ENCODE results near the gene MYOZ1. TPM values are rescaled to one million over a fixed set of nuclear protein-coding genes. Genes with fewer than 3 reads are reported as not detected.

The MYOZ1 gene
- total and polyA plus RNA-seq, 10 donors: 0.26 to 2.1 (median 0.60) TPM; not detected in 2

DNA sequence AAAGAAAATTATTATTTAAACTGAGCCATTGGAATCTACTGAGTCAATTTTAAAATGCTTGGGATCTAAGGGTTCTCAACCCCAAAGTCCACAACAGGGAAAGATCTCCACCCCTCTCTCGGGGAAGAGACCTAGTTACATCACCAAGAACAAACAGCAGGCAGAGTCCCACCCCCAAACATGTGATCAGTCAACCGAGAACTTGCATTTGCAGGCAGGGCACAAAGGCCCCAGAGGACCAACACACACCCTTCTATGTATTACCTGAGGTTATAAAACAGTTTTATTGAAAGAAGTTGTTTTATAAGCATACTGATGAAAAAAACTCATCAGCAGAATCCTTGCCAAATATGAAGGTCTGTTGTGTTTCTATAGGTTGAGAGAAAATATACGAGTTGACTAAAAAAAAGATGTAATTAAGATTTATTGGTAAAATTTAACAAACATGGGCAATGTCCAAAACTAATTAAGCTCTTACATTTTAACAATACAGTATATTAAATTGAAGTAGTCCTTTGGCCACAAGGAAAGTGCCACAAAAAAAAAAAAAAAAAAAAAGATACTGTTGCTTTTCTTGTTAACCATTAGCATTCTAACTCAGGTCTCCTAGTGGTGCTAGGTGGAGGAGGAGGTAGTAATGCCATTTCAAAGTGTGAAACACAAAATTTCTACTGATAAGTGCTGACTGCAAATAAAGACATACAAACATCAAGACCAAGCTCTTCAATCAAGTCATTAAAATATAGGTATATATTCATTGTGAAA lies 49.2 kb downstream of the MYOZ1 start:
- DNase-seq: no peak
- intact Hi-C loops (cut with DNase I; ENCODE audit: low total_unique reads): no loop called here
- Histone ChIP-seq H3K4me3 (no peak overlapping the region), H3K4me1 (peaks cover 10 to 31% (median 17%) of the 10 kb centered on the region in 6 donors), H3K27me3 (replicated peaks in 1 of 7) (no peaks in the 10 kb centered on the region), H3K9me3 (no peaks in the 10 kb centered on the region), H3K27ac (peak overlapping the region in 5 of 8 donors; percentile 33 to 52 (median 47)), H3K36me3 (no peaks in the 10 kb centered on the region)
- TF ChIP-seq POLR2AphosphoS5 (IDR thresholded peaks at IDR 0.05): no peak
- WGBS, 5 donors: 34 to 39% (median 35%) methylated on average over 3 of the region's 3 CpGs

DNA sequence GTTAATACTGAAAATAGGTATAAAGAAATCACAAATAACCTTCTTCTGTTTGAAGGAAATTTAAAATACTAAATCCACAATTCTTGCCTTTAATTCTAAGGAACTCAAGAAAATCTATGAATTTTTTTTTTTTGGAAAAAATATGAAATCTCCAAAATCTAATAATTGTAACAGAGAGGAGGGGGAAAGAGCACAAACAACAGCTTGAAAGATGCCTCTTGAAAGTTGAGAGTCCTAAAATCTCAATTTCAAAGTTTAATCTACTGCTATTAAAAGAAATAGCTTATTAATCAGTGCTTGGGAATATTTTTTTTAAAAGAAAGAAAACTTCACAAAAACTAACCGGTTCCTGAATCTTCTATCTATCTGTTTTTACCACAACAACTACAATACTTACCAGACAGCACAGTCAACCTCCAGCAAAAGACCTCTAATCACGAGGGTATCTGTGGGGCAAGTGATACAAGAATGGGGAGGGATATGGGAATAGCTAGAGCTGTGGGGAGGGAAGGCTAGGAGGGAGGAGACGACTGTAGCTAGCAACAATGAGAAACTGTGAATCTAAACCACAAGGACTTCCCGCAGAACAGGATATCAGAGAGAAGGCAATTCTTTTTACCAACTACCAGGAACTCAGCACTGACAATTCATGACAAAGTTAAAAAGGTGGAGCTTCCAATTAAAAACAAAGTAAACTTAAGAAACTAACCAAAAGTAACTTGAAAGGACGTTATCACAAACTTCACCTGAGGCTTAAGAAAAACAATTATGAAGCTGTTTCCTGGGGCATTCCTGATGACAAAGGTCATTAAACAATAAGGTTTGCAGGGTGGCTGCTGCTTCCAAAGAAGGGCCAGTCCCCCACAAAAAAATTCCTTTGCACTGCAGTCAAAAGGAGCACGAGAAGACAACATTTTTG lies 50.1 kb downstream of the MYOZ1 start, which contains the start of gene USP54:
Gene USP54 (minus strand): TSS at position 462 of the 919 bp plus-strand sequence. CDS start 15,684 bp downstream, outside the sequence.
- TF ChIP-seq POLR2AphosphoS5 (IDR thresholded peaks at IDR 0.05) (no peak), POLR2A (IDR thresholded peaks at IDR 0.05) (no peak)
- TF ChIP-seq, protein P1, sequence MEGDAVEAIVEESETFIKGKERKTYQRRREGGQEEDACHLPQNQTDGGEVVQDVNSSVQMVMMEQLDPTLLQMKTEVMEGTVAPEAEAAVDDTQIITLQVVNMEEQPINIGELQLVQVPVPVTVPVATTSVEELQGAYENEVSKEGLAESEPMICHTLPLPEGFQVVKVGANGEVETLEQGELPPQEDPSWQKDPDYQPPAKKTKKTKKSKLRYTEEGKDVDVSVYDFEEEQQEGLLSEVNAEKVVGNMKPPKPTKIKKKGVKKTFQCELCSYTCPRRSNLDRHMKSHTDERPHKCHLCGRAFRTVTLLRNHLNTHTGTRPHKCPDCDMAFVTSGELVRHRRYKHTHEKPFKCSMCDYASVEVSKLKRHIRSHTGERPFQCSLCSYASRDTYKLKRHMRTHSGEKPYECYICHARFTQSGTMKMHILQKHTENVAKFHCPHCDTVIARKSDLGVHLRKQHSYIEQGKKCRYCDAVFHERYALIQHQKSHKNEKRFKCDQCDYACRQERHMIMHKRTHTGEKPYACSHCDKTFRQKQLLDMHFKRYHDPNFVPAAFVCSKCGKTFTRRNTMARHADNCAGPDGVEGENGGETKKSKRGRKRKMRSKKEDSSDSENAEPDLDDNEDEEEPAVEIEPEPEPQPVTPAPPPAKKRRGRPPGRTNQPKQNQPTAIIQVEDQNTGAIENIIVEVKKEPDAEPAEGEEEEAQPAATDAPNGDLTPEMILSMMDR (IDR thresholded peaks at IDR 0.05 in 8 of 11, conservative IDR thresholded peaks at IDR 0.05 in 3 of 11): no peak
- peak within 1 kb of the TSS in 6 of 8 donors; percentile 30 to 52 (median 42) for H3K27ac ChIP-seq
- no peak within 1 kb of the TSS for H3K4me3 ChIP-seq
- peaks cover 10 to 41% (median 25%) of the 10 kb centered on the region in 6 donors for H3K4me1 ChIP-seq
- intact Hi-C loops (cut with DNase I; ENCODE audit: low total_unique reads): no loop called here
- no peak for DNase-seq
- H3K36me3 ChIP-seq: no peaks in the 10 kb centered on the region
- no peaks in the 10 kb centered on the region for H3K9me3 ChIP-seq
- whole genome bisulfite sequencing, 5 donors: 9 to 12% (median 10%) methylated on average over 6 of the region's 6 CpGs
- no peaks in the 10 kb centered on the region for H3K27me3 ChIP-seq (replicated peaks in 1 of 7)

DNA sequence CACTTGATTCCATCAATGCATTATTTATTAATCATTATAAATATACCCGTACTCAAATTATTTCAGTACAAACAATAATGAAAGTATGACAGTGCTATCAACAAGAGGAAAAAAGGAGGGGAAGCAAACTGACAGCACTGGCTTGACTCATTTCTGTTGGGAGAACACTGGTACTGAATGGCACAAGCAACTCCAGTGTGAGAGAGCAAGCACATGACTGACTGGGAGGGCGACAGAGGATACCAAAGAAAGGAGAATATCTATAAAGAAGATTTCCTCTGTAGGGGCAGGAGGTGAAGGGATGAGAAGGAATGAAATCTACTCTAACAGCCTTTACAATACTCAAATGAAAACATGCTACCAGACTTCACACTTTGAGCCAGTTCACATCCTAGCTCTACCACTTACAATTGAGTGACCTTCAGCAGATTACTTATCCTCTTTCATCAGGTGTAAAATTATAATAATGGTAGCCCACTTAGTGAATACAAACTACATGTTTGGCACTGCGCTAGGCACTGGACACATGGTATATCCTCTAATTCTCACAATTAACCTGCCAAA lies 51.6 kb downstream of the MYOZ1 start:
- Histone ChIP-seq H3K4me3 (no peak overlapping the region), H3K4me1 (peaks cover 10 to 44% (median 25%) of the 10 kb centered on the region in 6 donors), H3K27ac (no peak overlapping the region), H3K36me3 (no peaks in the 10 kb centered on the region), H3K9me3 (no peaks in the 10 kb centered on the region), H3K27me3 (replicated peaks in 1 of 7) (no peaks in the 10 kb centered on the region)
- TF ChIP-seq POLR2A (IDR thresholded peaks at IDR 0.05) (no peak), POLR2AphosphoS5 (IDR thresholded peaks at IDR 0.05) (no peak)
- WGBS, 5 donors: 76 to 91% (median 82%) methylated on average over 3 of the region's 3 CpGs
- intact Hi-C loops (cut with DNase I; ENCODE audit: low total_unique reads): no loop called here
- DNase-seq: no peak

DNA sequence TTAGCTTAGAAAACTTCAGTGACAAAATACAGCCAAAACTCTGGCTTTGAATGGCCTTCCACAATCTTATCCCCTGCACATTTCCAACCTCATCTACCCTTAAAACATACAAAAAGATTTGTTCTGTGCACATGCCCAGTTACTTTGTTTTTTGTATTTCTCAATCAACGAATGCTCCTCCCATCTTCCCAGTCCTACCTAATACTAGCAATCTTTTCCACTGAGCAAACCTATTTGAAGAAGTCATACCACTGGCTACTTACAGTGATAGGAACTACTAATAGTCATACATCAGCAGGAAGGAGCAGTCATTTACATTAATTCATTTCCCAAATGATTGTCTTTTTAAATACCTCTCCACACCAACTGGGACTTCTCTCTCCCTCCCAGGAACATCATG lies 52.6 kb downstream of the MYOZ1 start:
- Histone ChIP-seq H3K9me3 (no peaks in the 10 kb centered on the region), H3K27ac (no peak overlapping the region), H3K36me3 (no peaks in the 10 kb centered on the region), H3K27me3 (replicated peaks in 1 of 7) (no peaks in the 10 kb centered on the region), H3K4me1 (peaks cover 10 to 44% (median 25%) of the 10 kb centered on the region in 6 donors), H3K4me3 (no peak overlapping the region)
- 73 to 98% (median 91%) methylated on average over 1 of the region's 1 CpG for WGBS, 5 donors
- intact Hi-C loops (cut with DNase I; ENCODE audit: low total_unique reads): no loop called here
- no peak for DNase-seq
- no peak for TF ChIP-seq POLR2AphosphoS5 (IDR thresholded peaks at IDR 0.05)
- TF ChIP-seq POLR2A (IDR thresholded peaks at IDR 0.05): no peak
- TF ChIP-seq, protein P1 (IDR thresholded peaks at IDR 0.05 in 8 of 11, conservative IDR thresholded peaks at IDR 0.05 in 3 of 11): no peak
